Measurements from ENCODE around the gene ODF4.

- TF ChIP-seq CTCF (IDR thresholded peaks at IDR 0.05 in 2 of 3, conservative IDR thresholded peaks at IDR 0.05 in 1 of 3; ENCODE audit: control insufficient read depth in 2 of 3, extremely low read depth in 1 of 3, insufficient read depth in 1 of 3, low read depth in 3 of 3, low read length in 3 of 3) (no peak), ZBTB40 (IDR thresholded peaks at IDR 0.05; ENCODE audit: borderline replicate concordance) (no peak), NFYB (IDR thresholded peaks at IDR 0.05; ENCODE audit: insufficient read depth, low read depth, low read length) (no peak), MAX (IDR thresholded peaks at IDR 0.05; ENCODE audit: low read depth, low read length) (no peak), TCF3 (IDR thresholded peaks at IDR 0.05; ENCODE audit: borderline replicate concordance, insufficient read depth, low read depth, low read length) (no peak), POLR2AphosphoS5 (IDR thresholded peaks at IDR 0.05; ENCODE audit: low read length) (no peak), EZH2 (IDR thresholded peaks at IDR 0.05; ENCODE audit: borderline replicate concordance, control insufficient read depth, low read depth, low read length) (no peak), MTA3 (IDR thresholded peaks at IDR 0.05; ENCODE audit: borderline replicate concordance, low read length) (no peak)
Observed at GRCh38 chr17:8315764-8316217, 23.8 kb upstream of the ODF4 start.
